Activated CD4-positive, CD25-positive, alpha-beta regulatory T cell treated with anti-CD3 and anti-CD28 coated beads, Interleukin-2, amount 50 U/mL, for 24 hours (primary cell): Measurements from ENCODE around the gene KDM2A.
"Not testable (repeated sequence)": the region's sequence is repeated elsewhere in the genome, so short reads cannot be mapped to it uniquely, and the experiment has no call there.

Experiments used
- ATAC-seq, 2 donors: fragments of 150-1000 bp; cut with Tn5 transposase; one replicate each; pipeline ENCODE4 v1.10.0; 2021; ENCODE audit warnings: mild to moderate bottlenecking in 1 of 2, moderate library complexity in 1 of 2

The KDM2A gene

DNA sequence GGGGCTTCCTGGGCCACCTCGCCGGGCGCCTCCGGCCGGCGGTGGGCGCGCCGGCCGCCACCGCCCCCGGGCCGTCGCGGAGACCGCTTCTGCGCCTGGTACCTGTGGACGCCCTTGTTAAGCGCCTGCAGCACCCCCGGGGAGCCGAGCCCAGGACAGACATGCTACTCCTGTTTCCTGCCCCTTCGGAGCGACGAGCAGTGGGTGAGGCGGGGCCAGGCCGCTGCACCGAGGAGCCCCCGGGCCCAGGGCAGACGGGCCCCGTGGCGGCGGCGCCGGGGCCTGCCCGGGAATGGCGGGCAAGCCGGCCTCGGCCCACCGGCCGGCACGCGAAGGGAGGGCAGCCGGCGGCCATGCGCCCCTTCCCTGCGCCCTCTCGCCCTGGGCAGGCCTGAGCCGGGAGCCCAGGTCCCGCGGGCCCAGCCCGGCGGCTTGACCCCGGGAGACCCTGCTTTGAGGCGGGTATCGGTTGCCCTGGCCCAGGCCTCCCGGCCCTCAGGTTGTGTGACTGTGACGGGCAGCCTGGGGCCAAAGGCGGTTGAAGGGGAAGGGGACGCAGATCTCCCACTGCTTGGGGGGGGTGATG lies 789 bp upstream of the KDM2A start:
- ATAC-seq, result peak in 1 of 2 donors; percentile 12

DNA sequence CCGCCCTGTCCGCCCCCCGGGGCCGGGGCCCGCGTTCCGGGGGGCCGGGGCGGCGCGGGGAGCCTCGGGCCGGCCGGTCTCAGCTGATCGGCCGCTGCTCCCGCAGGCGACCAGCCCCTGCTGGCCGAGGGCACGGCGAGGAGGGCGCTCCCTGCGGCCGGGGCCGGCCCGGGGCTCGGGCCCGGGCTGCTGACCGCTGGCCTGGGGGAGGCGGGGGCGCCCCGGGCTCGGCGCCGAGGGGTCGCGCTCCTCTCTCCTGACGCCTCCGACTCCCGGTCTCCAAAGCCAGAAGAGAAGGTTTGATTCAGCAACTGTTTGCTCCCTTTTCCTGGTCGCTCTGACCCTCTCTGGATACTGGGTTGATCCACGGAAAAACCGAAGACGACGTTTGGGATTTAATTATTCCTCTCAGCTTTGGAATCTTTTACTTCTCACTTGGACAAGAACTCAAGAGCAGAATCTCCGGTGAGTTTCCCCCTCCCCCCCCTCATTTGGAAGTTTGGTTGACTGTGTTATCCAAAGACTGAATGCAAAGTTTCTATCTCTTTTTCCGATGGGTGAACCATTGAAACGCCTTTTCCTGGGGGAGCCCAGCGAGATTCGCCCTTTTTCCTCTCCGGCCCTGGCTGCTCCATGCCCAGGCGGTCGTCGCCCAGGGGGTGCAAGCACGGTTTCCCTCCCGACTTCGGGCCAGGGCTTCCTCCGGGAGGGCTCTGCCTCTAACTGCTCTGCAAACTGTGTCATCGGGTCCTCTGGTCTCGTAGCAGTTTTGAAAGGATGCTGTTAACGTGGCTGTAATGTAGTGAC lies 725 bp downstream of the KDM2A start:
- ATAC-seq, result no peak

DNA sequence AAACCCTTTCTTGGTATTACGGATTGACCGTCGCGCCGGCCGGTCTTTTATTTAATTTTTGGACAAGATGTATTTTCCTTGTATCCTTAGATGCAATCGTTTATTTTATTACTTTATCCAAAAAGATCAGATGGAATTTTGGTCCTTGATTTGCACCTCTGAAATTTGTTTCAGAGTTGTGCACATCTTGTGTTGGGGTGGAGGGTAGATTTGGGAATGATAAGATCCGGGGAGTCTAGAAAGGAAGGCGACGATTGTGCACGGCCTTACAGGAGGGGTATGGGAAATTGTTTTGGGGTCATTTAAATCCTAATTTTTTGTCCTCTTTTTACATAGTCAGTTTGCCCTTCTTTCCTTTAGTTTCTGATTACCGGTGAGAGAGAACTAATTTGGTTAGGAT lies 1.4 kb downstream of the KDM2A start:
- no peak for ATAC-seq

DNA sequence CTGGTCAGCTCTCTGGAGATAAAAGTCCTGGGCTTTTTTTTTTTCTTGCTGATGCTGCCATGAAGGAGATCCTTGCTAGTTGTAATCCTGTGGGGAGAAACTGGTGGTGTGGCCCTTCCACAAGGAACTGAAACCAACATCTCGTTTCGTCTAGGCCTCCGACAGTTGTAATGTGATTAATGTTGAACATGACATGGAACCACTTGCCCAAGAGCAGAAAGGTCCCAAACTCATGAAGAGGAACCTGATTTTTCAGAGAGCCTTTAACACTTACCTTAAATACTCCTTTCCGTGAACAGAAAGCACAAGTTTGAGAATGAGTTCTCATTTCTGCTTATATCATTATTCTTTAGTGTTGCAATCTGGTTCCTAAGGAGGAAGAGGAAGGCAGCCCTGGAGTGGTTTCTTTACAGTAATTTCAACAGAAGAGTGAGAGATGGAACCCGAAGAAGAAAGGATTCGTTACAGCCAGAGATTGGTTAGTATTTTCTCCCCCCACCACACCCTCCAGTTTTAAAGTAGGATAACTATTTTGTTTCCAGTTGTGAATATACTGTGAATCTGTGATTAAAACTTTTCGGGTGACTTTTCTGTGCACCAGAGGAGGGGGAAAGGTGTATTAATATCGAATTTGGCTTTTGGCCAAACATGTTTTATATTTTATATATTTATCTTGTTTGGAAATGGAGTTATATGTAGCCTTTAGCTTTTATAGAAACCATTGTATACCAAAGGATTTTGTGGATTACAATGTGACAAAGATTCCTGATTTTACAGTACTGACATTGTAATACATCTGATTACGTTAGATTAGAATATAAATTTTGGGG lies 2.0 kb downstream of the KDM2A start:
- ATAC-seq, result no peak

DNA sequence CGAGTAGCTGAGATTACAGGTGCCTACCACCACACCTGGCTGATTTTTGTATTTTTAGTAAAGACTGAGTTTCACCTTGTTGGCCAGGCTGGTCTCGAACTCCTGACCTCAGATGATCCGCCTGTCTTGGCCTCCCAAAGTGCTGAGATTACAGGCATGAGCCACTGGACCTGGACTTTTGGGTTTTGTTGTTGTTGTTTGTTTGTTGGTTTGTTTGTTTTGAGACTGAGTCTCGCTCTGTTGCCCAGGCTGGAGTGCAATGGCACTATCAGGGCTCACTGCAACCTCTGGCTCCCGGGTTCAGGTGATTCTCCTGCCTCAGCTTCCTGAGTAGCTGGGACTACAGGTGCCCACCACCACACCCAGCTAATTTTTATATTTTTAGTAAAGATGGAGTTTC lies 4.7 kb downstream of the KDM2A start:
- not testable (repeated sequence) for ATAC-seq

DNA sequence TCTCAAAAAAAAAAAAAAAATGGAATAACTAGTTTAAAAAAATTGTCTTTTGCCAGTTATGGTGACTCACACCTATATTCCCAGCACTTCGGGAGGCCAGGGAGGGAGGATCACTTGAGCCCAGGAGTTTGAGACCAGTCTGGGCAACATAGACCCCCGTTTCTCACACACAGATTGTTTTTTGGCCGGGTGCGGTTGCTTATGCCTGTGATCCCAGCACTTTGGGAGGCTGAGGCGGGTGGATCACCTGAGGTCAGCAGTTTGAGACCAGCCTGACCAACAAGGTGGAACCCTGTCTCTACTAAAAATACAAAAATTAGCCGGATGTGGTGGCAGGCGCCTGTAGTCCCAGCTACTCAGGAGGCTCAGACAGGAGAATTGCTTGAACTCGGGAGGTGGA lies 7.2 kb downstream of the KDM2A start:
- not testable (repeated sequence) for ATAC-seq

DNA sequence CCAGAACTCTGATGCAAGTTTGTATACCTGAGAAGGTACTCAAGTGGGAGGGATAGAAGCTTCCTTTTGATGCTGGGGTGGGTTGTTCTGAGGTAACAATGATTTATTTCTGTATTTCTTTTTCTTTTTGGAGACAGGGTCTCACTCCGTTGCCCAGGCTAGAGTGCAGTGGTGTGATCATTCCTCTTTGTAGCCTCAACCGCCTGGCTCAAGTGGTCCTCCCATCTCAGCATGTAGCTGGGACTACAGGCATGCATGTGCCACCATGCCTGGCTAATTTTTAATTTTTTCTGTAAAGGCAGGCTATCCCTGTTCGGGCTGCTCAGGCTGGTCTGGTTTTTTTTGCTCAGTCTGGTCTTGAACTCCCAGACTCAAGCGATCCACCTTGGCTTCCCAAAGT lies 7.9 kb downstream of the KDM2A start:
- no peak for ATAC-seq

DNA sequence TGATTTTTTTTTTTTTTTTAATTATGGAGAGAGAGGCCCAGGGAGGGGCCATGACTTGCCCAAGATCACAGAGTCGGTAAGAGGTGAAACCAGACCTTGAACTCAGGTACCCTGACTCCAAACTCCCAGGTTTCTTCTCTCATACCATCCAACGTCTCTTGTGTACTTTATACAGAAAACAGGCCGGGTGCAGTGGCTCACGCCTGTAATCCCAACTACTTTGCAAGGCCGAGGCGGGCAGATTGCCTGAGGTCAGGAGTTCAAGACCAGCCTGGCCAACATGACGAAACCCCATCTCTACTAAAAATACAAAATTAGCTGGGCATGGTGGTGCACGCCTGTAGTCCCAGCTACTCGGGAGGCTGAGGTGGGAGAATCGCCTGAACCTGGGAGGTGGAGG lies 11.8 kb downstream of the KDM2A start:
- ATAC-seq, result not testable (repeated sequence)

- no peak for ATAC-seq
These were observed 17.1 kb downstream of the KDM2A start for GRCh38 chr11:67136156-67136555.

- no peak for ATAC-seq
These were observed 19.9 kb downstream of the KDM2A start for GRCh38 chr11:67138922-67139321.

DNA sequence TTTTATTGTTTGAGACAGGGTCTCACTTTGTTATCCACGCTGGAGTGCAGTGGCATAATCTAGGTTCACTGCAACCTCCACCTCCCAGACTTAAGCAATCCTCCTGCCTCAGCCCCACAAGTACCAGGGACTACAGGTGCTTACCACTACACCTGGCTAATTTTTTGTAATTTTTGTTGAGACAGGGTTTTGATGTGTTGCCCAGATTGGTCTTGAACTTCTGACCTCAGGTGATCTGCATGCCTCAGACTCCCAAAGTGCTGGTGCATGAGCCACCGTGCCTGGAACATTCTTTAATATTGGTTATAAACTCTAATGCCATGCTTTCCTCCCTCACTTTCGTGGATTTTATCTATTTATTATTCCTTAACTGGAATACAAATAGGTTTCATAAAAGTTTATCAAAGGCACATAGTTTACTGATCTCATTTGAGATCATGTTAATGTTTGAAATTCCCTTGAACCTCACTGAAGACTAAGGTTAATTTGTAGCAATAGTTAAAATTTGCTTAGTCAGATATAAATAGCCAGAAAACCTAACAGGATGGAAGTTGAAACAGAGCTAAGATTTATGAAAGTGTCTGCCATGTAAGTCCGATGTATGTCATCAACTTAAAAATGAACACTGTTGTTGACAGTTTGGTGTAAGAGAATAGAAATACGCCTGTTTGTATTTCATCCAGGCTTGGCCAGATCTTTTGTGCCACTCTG lies 27.6 kb downstream of the KDM2A start:
- no peak for ATAC-seq

DNA sequence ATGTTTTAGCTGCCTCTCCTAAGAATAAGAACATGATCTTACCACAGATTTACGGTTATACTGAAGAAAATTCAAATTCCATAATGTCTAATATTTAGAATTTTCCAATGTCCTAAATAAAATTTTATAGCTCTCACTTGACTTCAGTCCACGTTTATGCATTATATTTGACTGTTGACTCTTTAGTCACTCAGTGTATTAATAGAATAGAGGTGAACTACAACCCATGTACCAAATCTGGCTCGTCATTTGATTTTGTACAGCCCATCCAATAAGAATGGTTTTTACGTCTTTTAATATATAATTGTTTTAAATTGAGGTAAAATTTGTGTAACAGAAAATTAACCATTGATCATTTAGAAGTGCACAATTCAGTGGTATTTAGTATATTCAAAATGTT lies 34.9 kb downstream of the KDM2A start:
- ATAC-seq, result no peak

GRCh38 chr11:67154726-67155125 lies 35.7 kb downstream of the KDM2A start:
- no peak for ATAC-seq

GRCh38 chr11:67157691-67158090 lies 38.6 kb downstream of the KDM2A start:
- no peak for ATAC-seq

DNA sequence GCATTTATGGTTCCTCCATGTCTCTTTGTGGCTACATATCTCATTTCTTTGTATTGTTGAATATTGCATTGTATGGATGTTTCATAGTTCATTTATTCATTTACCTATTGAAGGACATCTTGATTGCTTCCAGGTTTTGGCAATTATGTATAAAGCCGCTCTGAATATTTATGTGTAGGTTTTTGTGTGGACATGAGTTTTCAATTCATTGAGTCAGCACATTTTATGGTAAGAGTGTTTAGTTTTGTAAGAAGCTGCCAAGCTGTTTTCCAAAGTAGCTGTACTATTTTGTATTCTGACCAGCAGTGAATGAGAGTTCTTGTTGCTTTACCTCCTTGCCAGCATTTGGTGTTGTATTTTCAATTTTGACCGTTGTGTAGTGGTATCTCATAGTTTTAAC lies 39.2 kb downstream of the KDM2A start:
- ATAC-seq, result no peak

GRCh38 chr11:67160045-67160444 lies 41.0 kb downstream of the KDM2A start:
- no peak for ATAC-seq

DNA sequence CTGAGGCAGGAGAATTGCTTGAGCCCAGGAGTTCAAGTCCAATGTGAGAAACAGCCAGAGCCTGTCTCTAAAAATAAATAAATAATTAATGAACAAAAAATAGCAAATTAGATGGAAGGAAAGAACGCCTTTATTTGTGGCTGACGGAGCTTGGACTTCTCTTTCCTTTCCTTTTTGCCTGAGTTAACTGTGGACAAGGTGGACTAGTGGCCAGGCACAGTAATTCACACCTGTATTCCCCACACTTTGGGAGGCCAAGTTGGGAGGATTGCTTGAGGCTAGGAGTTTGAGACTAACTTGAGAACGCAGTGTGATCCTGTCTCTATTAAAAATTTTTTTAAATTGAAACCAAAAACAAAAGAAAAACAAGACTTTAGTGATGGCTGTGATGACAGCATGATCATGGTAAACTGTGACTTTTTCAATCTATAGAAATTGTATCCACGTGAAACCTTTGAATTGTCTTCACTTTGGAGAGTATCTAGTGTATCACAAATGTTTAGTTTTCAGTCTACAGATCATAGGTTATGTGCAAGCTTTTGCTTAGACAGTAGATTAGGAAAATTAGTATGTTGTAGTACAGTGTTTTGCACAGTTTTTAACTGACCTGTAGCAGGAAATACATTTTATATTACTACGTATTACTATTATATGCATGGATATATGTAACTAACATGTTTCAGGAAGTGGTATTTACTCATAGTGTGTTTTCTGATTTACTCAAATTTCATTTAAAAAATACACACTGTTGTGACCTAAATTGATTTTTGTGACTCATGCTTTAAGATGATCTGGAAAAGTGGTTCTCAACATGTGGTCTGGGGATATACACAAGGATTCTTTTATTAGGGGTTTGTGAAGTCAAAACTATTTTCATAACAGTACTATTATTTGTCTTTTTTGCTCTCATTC lies 42.1 kb downstream of the KDM2A start:
- peak; percentile 81 to 87 for ATAC-seq

DNA sequence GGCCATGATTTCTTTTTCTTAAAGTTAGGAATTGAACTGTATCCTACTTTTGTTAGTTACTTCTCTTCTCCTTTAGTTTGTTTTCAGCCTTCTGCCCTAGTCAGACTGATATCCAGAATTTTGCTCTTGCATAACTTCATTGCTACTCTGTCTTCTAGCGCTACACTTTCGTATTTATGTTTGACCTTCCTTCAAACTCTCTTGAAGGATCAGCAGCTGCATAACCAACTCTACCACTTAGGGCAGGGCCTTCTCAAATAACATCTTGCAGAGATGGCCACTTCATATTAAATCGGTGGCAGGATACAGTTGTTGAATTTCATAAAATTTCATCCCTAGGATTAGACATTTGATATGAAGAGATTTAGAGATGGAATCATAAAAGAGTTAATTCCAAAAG lies 43.9 kb downstream of the KDM2A start:
- no peak for ATAC-seq

- ATAC-seq, result no peak
These were observed 46.6 kb downstream of the KDM2A start for GRCh38 chr11:67165623-67166022.

- no peak for ATAC-seq
These were observed 48.0 kb downstream of the KDM2A start for GRCh38 chr11:67167091-67167490.

- ATAC-seq, result no peak
These were observed 48.7 kb downstream of the KDM2A start for GRCh38 chr11:67167719-67168118.

GRCh38 chr11:67168911-67169310 lies 49.8 kb downstream of the KDM2A start:
- ATAC-seq, result not testable (repeated sequence)
